ENCODE measurements around the gene ZNF316. TPM values are rescaled to one million over a fixed set of nuclear protein-coding genes. Genes with fewer than 3 reads are reported as not detected.

Gene ZNF316
- total and polyA plus RNA-seq, 10 of the 15 experiments (the other 5 are each of a cell fraction or from before 2014, with no cell fraction given), result 0.03 to 28.9 (median 5.7) TPM

DNA sequence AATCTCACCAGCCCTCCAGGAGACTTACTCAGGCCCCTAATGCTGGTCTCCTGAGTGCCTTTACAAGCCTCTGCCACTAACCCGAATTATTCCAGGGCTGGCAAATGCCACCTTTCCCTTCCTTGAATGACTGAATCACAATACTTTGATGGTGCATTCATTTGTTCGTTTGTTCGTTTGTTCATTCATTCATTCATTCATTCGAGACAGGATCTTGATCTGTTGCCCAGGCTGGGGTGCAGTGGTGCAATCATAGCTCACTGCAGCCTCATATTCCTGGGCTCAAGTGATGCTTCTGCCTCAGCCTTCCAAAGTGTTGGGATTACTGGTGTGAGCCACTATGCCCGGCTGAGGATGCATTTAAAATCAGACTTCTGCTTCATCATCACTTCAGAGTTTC, 63.7 kb downstream of the ZNF316 start:
- ATAC-seq (no peak), DNase-seq (ENCODE audit: low read depth, low spot score) (no peak), FAIRE-seq (no peak)
- H3K4me3 ChIP-seq, result 0 out of 2 replicates have a peak overlapping the region, but pooled peaks have one; percentile 5
- TF ChIP-seq ZNF24 (IDR thresholded peaks at IDR 0.05), result peak; percentile 86
- TF ChIP-seq PAX5 (IDR thresholded peaks at IDR 0.05; ENCODE audit: borderline replicate concordance, low read depth, low read length), result no peak
- no peak for TF ChIP-seq ZNF274 (IDR thresholded peaks at IDR 0.05; ENCODE audit: insufficient read depth, insufficient read length)
- TF ChIP-seq, protein P1, sequence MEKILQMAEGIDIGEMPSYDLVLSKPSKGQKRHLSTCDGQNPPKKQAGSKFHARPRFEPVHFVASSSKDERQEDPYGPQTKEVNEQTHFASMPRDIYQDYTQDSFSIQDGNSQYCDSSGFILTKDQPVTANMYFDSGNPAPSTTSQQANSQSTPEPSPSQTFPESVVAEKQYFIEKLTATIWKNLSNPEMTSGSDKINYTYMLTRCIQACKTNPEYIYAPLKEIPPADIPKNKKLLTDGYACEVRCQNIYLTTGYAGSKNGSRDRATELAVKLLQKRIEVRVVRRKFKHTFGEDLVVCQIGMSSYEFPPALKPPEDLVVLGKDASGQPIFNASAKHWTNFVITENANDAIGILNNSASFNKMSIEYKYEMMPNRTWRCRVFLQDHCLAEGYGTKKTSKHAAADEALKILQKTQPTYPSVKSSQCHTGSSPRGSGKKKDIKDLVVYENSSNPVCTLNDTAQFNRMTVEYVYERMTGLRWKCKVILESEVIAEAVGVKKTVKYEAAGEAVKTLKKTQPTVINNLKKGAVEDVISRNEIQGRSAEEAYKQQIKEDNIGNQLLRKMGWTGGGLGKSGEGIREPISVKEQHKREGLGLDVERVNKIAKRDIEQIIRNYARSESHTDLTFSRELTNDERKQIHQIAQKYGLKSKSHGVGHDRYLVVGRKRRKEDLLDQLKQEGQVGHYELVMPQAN (conservative IDR thresholded peaks at IDR 0.05), result no peak
- peaks cover 46% of the 10 kb centered on the region for H3K79me2 ChIP-seq (ENCODE audit: control insufficient read depth, insufficient read depth, low read length)
- CTCF ChIA-PET, result no interaction called here
- peaks cover 72% of the 10 kb centered on the region for H3K9me3 ChIP-seq (replicated peaks; ENCODE audit: control insufficient read depth, insufficient read depth, low read length)
- no peak overlapping the region for H3K9ac ChIP-seq (ENCODE audit: control insufficient read depth, insufficient read depth, low read length)
- H4K20me1 ChIP-seq (ENCODE audit: control insufficient read depth, insufficient read depth), result no peaks in the 10 kb centered on the region
- H2AFZ ChIP-seq (ENCODE audit: control insufficient read depth, low read depth, low read length), result no peak overlapping the region
- H3K36me3 ChIP-seq (ENCODE audit: control insufficient read depth in 2 of 2, insufficient read depth in 2 of 2, low read length in 1 of 2), result peaks cover 16 to 60% of the 10 kb centered on the region in 2 experiments
- in situ Hi-C loops (cut with MboI) (no loop called here), intact Hi-C loops (cut with micrococcal nuclease; ENCODE audit: unreplicated experiment) (no loop called here)
- WGBS (ENCODE audit: insufficient coverage, insufficient replicate concordance, low lambda C conversion rate, missing lambda C conversion rate), result 90% methylated on average over 5 of the region's 5 CpGs
- RAD21 ChIA-PET (ENCODE audit: unreplicated experiment), result no interaction called here
- H3K27me3 ChIP-seq (replicated peaks in 1 of 2; ENCODE audit: control insufficient read depth in 2 of 2, insufficient read depth in 2 of 2, low read length in 1 of 2), result no peaks in the 10 kb centered on the region
- no peak overlapping the region for H3K27ac ChIP-seq (ENCODE audit: control insufficient read depth, insufficient read depth)
- BruUV-seq (replicated peaks), result no TSS peak
- H3K4me2 ChIP-seq (ENCODE audit: control insufficient read depth, insufficient read depth), result no peak overlapping the region
- no peaks in the 10 kb centered on the region for H3K4me1 ChIP-seq (ENCODE audit: control insufficient read depth, insufficient read depth, low read length)
- POLR2A ChIA-PET, result no interaction called here
- SMC1A ChIA-PET (ENCODE audit: uncharacterized antibody, unreplicated experiment), result interaction anchor here (0.7 to 1.5 kb wide), 2 partner anchors 13 to 378 kb away, joined by 3 to 4 read pairs; no protein-coding TSS in a partner anchor

DNA sequence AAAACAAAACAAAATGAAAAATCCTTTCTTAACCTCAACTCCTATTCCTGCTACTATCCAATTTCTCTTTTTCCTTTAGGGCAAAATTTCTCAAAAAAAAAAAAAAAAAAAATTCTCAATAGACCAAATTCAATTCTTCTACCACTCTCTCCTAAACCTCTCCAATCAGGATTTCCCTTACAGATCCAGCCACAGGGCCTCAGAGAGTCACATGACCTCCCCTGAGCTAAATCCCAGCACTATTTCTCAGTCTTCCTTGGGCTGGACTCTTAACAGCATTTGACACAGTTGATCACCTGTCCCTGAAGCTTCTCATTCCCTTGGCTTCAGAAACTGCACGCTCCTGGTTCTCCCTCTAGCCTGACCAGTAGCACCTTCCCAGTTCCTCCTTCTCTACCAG, 64.7 kb downstream of the ZNF316 start:
- SMC1A ChIA-PET (ENCODE audit: uncharacterized antibody, unreplicated experiment), result interaction anchor here (1.5 kb wide), 1 partner anchor 12 kb away, joined by 4 read pairs; no protein-coding TSS in a partner anchor
- no peak for TF ChIP-seq CBX5 (IDR thresholded peaks at IDR 0.05; ENCODE audit: low read depth)
- no peak for TF ChIP-seq CHD4 (IDR thresholded peaks at IDR 0.05)
- no peak for TF ChIP-seq IKZF2 (IDR thresholded peaks at IDR 0.05)
- TF ChIP-seq SIX5 (IDR thresholded peaks at IDR 0.05; ENCODE audit: low read depth, low read length, severe bottlenecking), result no peak
- peak; percentile 26; the same call in 1 of the 2 replicates for TF ChIP-seq SPI1 (IDR thresholded peaks at IDR 0.05; ENCODE audit: borderline replicate concordance, insufficient read depth, low read depth, low read length)
- TF ChIP-seq NR2C2 (IDR thresholded peaks at IDR 0.05; ENCODE audit: borderline replicate concordance, control insufficient read depth, insufficient read length, low read depth), result no peak
- TF ChIP-seq, protein P2, sequence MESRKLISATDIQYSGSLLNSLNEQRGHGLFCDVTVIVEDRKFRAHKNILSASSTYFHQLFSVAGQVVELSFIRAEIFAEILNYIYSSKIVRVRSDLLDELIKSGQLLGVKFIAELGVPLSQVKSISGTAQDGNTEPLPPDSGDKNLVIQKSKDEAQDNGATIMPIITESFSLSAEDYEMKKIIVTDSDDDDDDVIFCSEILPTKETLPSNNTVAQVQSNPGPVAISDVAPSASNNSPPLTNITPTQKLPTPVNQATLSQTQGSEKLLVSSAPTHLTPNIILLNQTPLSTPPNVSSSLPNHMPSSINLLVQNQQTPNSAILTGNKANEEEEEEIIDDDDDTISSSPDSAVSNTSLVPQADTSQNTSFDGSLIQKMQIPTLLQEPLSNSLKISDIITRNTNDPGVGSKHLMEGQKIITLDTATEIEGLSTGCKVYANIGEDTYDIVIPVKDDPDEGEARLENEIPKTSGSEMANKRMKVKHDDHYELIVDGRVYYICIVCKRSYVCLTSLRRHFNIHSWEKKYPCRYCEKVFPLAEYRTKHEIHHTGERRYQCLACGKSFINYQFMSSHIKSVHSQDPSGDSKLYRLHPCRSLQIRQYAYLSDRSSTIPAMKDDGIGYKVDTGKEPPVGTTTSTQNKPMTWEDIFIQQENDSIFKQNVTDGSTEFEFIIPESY (IDR thresholded peaks at IDR 0.05), result no peak
- H3K9me3 ChIP-seq (replicated peaks; ENCODE audit: control insufficient read depth, insufficient read depth, low read length), result peaks cover 62% of the 10 kb centered on the region
- BruUV-seq (replicated peaks), result TSS peak; percentile 25
- FAIRE-seq (no peak), DNase-seq (ENCODE audit: low read depth, low spot score) (no peak), ATAC-seq (no peak)
- POLR2A ChIA-PET, result no interaction called here
- 100% methylated on average over 1 of the region's 1 CpG for WGBS (ENCODE audit: insufficient coverage, insufficient replicate concordance, low lambda C conversion rate, missing lambda C conversion rate)
- no peak overlapping the region for H3K9ac ChIP-seq (ENCODE audit: control insufficient read depth, insufficient read depth, low read length)
- no peak overlapping the region for H3K4me3 ChIP-seq
- peaks cover 11 to 49% of the 10 kb centered on the region in 2 experiments for H3K36me3 ChIP-seq (ENCODE audit: control insufficient read depth in 2 of 2, insufficient read depth in 2 of 2, low read length in 1 of 2)
- in situ Hi-C loops (cut with MboI), result no loop called here
- H3K4me1 ChIP-seq (ENCODE audit: control insufficient read depth, insufficient read depth, low read length), result no peaks in the 10 kb centered on the region
- no peaks in the 10 kb centered on the region for H4K20me1 ChIP-seq (ENCODE audit: control insufficient read depth, insufficient read depth)
- no peaks in the 10 kb centered on the region for H3K27me3 ChIP-seq (replicated peaks in 1 of 2; ENCODE audit: control insufficient read depth in 2 of 2, insufficient read depth in 2 of 2, low read length in 1 of 2)
- CTCF ChIA-PET, result interaction anchor here (0.8 kb wide), 1 partner anchor 23 kb away, joined by 3 read pairs; no protein-coding TSS in a partner anchor
- intact Hi-C loops (cut with micrococcal nuclease; ENCODE audit: unreplicated experiment), result no loop called here
- RAD21 ChIA-PET (ENCODE audit: unreplicated experiment), result no interaction called here
- peaks cover 57% of the 10 kb centered on the region for H3K79me2 ChIP-seq (ENCODE audit: control insufficient read depth, insufficient read depth, low read length)
- no peak overlapping the region for H3K27ac ChIP-seq (ENCODE audit: control insufficient read depth, insufficient read depth)
- no peak overlapping the region for H2AFZ ChIP-seq (ENCODE audit: control insufficient read depth, low read depth, low read length)
- H3K4me2 ChIP-seq (ENCODE audit: control insufficient read depth, insufficient read depth), result no peak overlapping the region
